HCT116 (cell line): Measurements from ENCODE around the gene MS4A12. TPM values are rescaled to one million over a fixed set of nuclear protein-coding genes. Genes with fewer than 3 reads are reported as not detected.

Source experiments
- ATAC-seq: fragments of 200-7000 bp; cut with Tn5 transposase; 2 replicates; pipeline ENCODE4 v1.9.1; 2020; ENCODE audit warnings: mild to moderate bottlenecking, moderate library complexity
- BruUV-seq: library from RNA; stranded (reverse); fragments of 400-500 nt; replicated peaks from 2 replicates; lab custom pipeline; 2021; lab: Mats Ljungman, UMichigan
- CTCF ChIA-PET: fragments of 300-600 bp; sonication (Branson Sonifier 250); formaldehyde crosslinking; loops from one replicate; lab custom pipeline; 2021; ENCODE audit warnings: antibody characterized with exemption; lab: Charles Lee
- POLR2A ChIA-PET: fragments of 300-600, 350-600 bp; sonication (Branson Sonifier 250); formaldehyde crosslinking; loops from one replicate; lab custom pipeline; 2021; ENCODE audit warnings: antibody characterized with exemption; lab: Charles Lee
- RAD21 ChIA-PET, 2 experiments: fragments of 300-600 bp; sonication (Branson Sonifier 250); formaldehyde crosslinking; loops; one replicate each; lab custom pipeline; 2023; ENCODE audit warnings: low total read pairs in 2 of 2; ENCODE audit not compliant: uncharacterized antibody in 2 of 2, unreplicated experiment in 2 of 2, low non-redundant PET in 1 of 2; lab: Charles Lee
- DNase-seq: peaks from one replicate; pipeline ENCODE4 v3.0.0-alpha.2; 2010; ENCODE audit warnings: low read depth, low spot score
- H2AFZ ChIP-seq: fragments of 200-600 bp; shearing (Covaris generic), sonication (generic); 2 replicates; pipeline ENCODE4 v1.6.1; 2017; ENCODE audit warnings: low read depth, mixed run types, mixed read lengths, antibody characterized with exemption, low read length; ENCODE audit not compliant: poor library complexity, severe bottlenecking
- H3K27ac ChIP-seq: 2 replicates; pipeline ENCODE4 v1.5.1; 2012; ENCODE audit warnings: low read depth, low read length
- H3K27me3 ChIP-seq: fragments of 200-600 bp; sonication (generic); 2 replicates; pipeline ENCODE4 v1.6.1; 2016; ENCODE audit warnings: mixed run types, low read length, mixed read lengths; ENCODE audit not compliant: insufficient read depth
- H3K36me3 ChIP-seq, 2 experiments: fragments of 200-500 bp in 1 of 2; fragments of 200-600 bp in 1 of 2; sonication (Bioruptor generic) in 1 of 2; sonication (generic) in 1 of 2; 2 replicates each; pipeline versions ENCODE4 v1.5.1 to v1.6.1; 2014 to 2016; ENCODE audit warnings: low read length in 2 of 2, inconsistent platforms in 1 of 2, mixed read lengths in 1 of 2, mixed run types in 1 of 2; ENCODE audit not compliant: insufficient read depth in 2 of 2, control insufficient read depth in 1 of 2
- H3K4me1 ChIP-seq, 2 experiments: fragments of 200-600 bp in 1 of 2; sonication (generic) in 1 of 2; 2 replicates each; pipeline versions ENCODE4 v1.5.1 to v1.6.1; 2012 to 2017; ENCODE audit warnings: low read length in 2 of 2, inconsistent platforms in 1 of 2, mild to moderate bottlenecking in 1 of 2, mixed read lengths in 1 of 2, mixed run types in 1 of 2, moderate library complexity in 1 of 2; ENCODE audit not compliant: insufficient read depth in 2 of 2, control insufficient read depth in 1 of 2
- H3K4me2 ChIP-seq: fragments of 200-600 bp; sonication (generic); 2 replicates; pipeline ENCODE4 v1.6.1; 2017; ENCODE audit warnings: mixed run types, low read length, mixed read lengths
- H3K4me3 ChIP-seq, 2 experiments: fragments of 200-600 bp in 1 of 2; sonication (generic) in 1 of 2; replicated peaks in 1 of 2; 2 replicates each; pipeline ENCODE4 v1.5.1; 2011 to 2016; ENCODE audit warnings: low read length in 2 of 2, control low read depth in 1 of 2, low read depth in 1 of 2, mild to moderate bottlenecking in 1 of 2, mixed read lengths in 1 of 2, mixed run types in 1 of 2
- H3K79me2 ChIP-seq: fragments of 200-600 bp; sonication (generic); 2 replicates; pipeline ENCODE4 v1.6.1; 2017; ENCODE audit warnings: mild to moderate bottlenecking, mixed run types, low read length, moderate library complexity, mixed read lengths; ENCODE audit not compliant: insufficient read depth
- H3K9ac ChIP-seq: fragments of 200-600 bp; sonication (generic); 2 replicates; pipeline ENCODE4 v1.6.1; 2016; ENCODE audit warnings: low read length, mixed read lengths
- H3K9me2 ChIP-seq: fragments of 200-600 bp; sonication (generic), shearing (Covaris generic); 2 replicates; pipeline ENCODE4 v1.6.1; 2017; ENCODE audit warnings: mixed run types, mild to moderate bottlenecking, moderate library complexity; ENCODE audit not compliant: insufficient read depth
- H3K9me3 ChIP-seq, 2 experiments: fragments of 200-500 bp in 1 of 2; fragments of 200-600 bp in 1 of 2; sonication (Bioruptor generic) in 1 of 2; sonication (generic) in 1 of 2; 2 replicates each; pipeline ENCODE4 v1.6.1; 2014 to 2017; ENCODE audit warnings: low read length in 2 of 2, mixed read lengths in 2 of 2, inconsistent platforms in 1 of 2, low read depth in 1 of 2, mild to moderate bottlenecking in 1 of 2, mixed run types in 1 of 2, moderate library complexity in 1 of 2; ENCODE audit not compliant: control insufficient read depth in 1 of 2, insufficient read depth in 1 of 2
- H4K20me1 ChIP-seq: fragments of 200-600 bp; sonication (generic), shearing (Covaris generic); 2 replicates; pipeline ENCODE4 v1.6.1; 2017; ENCODE audit warnings: mixed run types, mild to moderate bottlenecking, moderate library complexity; ENCODE audit not compliant: insufficient read depth
- ATF3 ChIP-seq: IDR thresholded peaks from 2 replicates; pipeline ENCODE4 v1.6.1; 2012
- CBX3 ChIP-seq: IDR thresholded peaks from 2 replicates; pipeline ENCODE4 v1.6.1; 2012; ENCODE audit warnings: low read depth
- EGR1 ChIP-seq: IDR thresholded peaks from 2 replicates; pipeline ENCODE4 v1.6.1; 2012; ENCODE audit warnings: low read depth
- ELF1 ChIP-seq: IDR thresholded peaks from 2 replicates; pipeline ENCODE4 v1.6.1; 2012; ENCODE audit warnings: low read depth, borderline replicate concordance
- EZH2 ChIP-seq: fragments of 200-600 bp; sonication (generic); IDR thresholded peaks from 2 replicates; pipeline ENCODE4 v1.6.1; 2017; ENCODE audit warnings: antibody characterized with exemption, mixed run types
- MAX ChIP-seq: IDR thresholded peaks from 2 replicates; pipeline ENCODE4 v1.6.1; 2012
- POLR2A ChIP-seq: IDR thresholded peaks from 2 replicates; pipeline ENCODE4 v1.7.0; 2011; ENCODE audit warnings: borderline replicate concordance; ENCODE audit not compliant: insufficient read depth, insufficient read length; ENCODE audit errors: extremely low read depth
- POLR2AphosphoS5 ChIP-seq: IDR thresholded peaks from 2 replicates; pipeline ENCODE4 v1.6.1; 2011; ENCODE audit warnings: mild to moderate bottlenecking, low read depth, low read length, moderate library complexity
- SP1 ChIP-seq: IDR thresholded peaks from 2 replicates; pipeline ENCODE4 v1.6.1; 2012; ENCODE audit warnings: low read depth
- SRF ChIP-seq: IDR thresholded peaks from 2 replicates; pipeline ENCODE4 v1.6.1; 2012; ENCODE audit warnings: low read depth
- YY1 ChIP-seq: IDR thresholded peaks from 2 replicates; pipeline ENCODE4 v1.6.1; 2011; ENCODE audit warnings: low read length, low read depth, moderate library complexity, mild to moderate bottlenecking; ENCODE audit not compliant: insufficient replicate concordance; ENCODE audit errors: extremely low read depth
- ZBTB33 ChIP-seq: IDR thresholded peaks from 2 replicates; pipeline ENCODE4 v1.6.1; 2011; ENCODE audit warnings: mild to moderate bottlenecking, low read length, moderate library complexity; ENCODE audit not compliant: insufficient replicate concordance; ENCODE audit errors: extremely low read depth
- ZNF274 ChIP-seq: fragments of 200-500 bp; sonication (Bioruptor generic); IDR thresholded peaks from 2 replicates; pipeline ENCODE4 v1.6.1; 2014; ENCODE audit warnings: mild to moderate bottlenecking, low read depth, low read length, inconsistent platforms
- intact Hi-C: fragments of 100-400 bp; cut with micrococcal nuclease; formaldehyde crosslinking; loops from 2 replicates; pipeline ENCODE4 v1.10.0; 2022
- total RNA-seq: library from RNA; stranded (reverse); gene quantifications from one replicate; pipeline ENCODE4 v1.2.1, GENCODE V29; 2021; ENCODE audit not compliant: unreplicated experiment

Gene MS4A12
- total RNA-seq, 1 experiment from 2014 or later, result not detected

- intact Hi-C loops, result no loop called here
These were observed 23.7 kb upstream of the MS4A12 start for GRCh38 chr11:60468829-60469228.

More at GRCh38 chr11:60468829-60469228, 23.7 kb upstream of the MS4A12 start:
- no peak for DNase-seq
- H2AFZ ChIP-seq, result no peak overlapping the region
- CTCF ChIA-PET, result no interaction called here
- no peak overlapping the region for H3K27ac ChIP-seq
- no peaks in the 10 kb centered on the region for H3K9me2 ChIP-seq
- no TSS peak for BruUV-seq
- H3K9ac ChIP-seq, result no peak overlapping the region
- no peaks in the 10 kb centered on the region for H3K79me2 ChIP-seq
- H4K20me1 ChIP-seq, result no peaks in the 10 kb centered on the region
- no peaks in the 10 kb centered on the region for H3K36me3 ChIP-seq
- H3K4me2 ChIP-seq, result no peak overlapping the region
- TF ChIP-seq SP1 (no peak), ATF3 (no peak), EZH2 (no peak), MAX (no peak), CBX3 (no peak), YY1 (no peak), POLR2A (no peak), ZNF274 (no peak), ELF1 (no peak), ZBTB33 (no peak), SRF (no peak), POLR2AphosphoS5 (no peak), EGR1 (no peak)
- RAD21 ChIA-PET, result no interaction called here
- H3K4me1 ChIP-seq, result no peaks in the 10 kb centered on the region
- no peak for ATAC-seq
- POLR2A ChIA-PET, result no interaction called here
- H3K27me3 ChIP-seq, result no peaks in the 10 kb centered on the region
- H3K9me3 ChIP-seq, result no peaks in the 10 kb centered on the region
- no peak overlapping the region for H3K4me3 ChIP-seq
